Measurements from ENCODE around the gene PYGB.

PYGB gene

DNA sequence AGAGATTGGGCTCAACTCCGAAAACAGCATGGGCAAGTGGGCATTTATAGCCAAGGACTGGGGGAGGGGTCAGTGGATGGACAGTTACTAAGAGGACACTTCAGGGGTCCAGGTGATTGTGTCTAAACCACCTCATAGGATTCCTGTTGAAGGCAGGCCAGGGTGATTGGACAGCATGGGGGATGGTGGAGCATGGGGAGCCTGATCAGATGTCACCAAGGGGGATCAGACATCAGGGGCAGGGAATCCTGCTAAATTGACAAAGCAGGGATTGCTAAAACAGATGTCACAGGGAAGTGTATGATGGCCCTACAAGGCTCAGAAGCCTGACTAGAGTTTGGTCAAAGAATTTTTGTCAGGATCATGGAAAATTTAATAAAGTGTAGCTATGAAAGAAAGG is 2.4 kb upstream of the PYGB start:
- no peak overlapping the region for H3K4me3 ChIP-seq (ENCODE audit: control insufficient read depth, low read depth, low read length)
- TF ChIP-seq, protein P1, sequence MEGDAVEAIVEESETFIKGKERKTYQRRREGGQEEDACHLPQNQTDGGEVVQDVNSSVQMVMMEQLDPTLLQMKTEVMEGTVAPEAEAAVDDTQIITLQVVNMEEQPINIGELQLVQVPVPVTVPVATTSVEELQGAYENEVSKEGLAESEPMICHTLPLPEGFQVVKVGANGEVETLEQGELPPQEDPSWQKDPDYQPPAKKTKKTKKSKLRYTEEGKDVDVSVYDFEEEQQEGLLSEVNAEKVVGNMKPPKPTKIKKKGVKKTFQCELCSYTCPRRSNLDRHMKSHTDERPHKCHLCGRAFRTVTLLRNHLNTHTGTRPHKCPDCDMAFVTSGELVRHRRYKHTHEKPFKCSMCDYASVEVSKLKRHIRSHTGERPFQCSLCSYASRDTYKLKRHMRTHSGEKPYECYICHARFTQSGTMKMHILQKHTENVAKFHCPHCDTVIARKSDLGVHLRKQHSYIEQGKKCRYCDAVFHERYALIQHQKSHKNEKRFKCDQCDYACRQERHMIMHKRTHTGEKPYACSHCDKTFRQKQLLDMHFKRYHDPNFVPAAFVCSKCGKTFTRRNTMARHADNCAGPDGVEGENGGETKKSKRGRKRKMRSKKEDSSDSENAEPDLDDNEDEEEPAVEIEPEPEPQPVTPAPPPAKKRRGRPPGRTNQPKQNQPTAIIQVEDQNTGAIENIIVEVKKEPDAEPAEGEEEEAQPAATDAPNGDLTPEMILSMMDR (conservative IDR thresholded peaks at IDR 0.05; ENCODE audit: control insufficient read depth, insufficient read depth, low read depth, low read length): no peak

DNA sequence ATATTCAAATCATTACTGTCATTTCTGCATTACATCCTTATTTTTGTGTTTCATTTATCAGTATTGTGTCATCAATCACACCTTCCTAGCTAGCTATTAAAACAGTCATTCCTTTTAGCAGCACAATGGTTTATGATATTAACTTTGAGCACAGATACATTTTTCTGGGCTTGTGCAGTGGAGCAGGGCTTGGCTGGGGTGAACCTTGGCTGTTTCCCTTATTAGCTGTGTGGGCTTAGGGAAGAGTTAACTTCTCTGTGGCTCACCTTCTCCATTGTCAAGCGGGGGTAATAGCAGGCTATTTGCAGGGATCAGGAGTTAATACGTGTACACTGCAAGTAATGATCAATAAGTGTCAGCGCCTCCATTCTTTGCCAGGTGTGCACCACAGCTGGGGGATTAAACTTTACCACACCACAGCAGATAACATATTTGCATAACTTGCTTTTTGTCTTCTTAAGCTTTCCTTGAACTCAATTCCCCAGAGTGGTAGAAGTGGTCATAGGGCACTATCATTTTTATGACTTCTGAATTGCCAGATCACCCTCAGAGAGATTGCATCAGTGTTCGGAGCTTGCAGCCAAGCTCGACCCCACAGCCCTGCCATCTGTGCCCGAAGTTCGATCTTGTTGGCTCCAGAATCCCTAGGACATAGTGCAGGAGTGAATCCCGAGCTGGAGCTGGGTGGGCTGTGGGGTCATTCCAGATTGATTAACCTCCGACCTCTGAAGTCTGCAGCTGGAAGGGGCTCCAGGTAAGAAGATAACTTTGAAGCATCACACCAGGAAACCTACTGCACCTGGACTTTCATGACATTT is 1.5 kb upstream of the PYGB start:
- TF ChIP-seq, protein P1 (conservative IDR thresholded peaks at IDR 0.05; ENCODE audit: control insufficient read depth, insufficient read depth, low read depth, low read length): no peak
- peak overlapping the region; percentile 85 for H3K4me3 ChIP-seq (ENCODE audit: control insufficient read depth, low read depth, low read length)
- DNase-seq (ENCODE audit: low read depth): peak; percentile 73

More for the DNA sequence above, 2.4 kb upstream of the PYGB start:
- no peak for DNase-seq (ENCODE audit: low read depth)

DNA sequence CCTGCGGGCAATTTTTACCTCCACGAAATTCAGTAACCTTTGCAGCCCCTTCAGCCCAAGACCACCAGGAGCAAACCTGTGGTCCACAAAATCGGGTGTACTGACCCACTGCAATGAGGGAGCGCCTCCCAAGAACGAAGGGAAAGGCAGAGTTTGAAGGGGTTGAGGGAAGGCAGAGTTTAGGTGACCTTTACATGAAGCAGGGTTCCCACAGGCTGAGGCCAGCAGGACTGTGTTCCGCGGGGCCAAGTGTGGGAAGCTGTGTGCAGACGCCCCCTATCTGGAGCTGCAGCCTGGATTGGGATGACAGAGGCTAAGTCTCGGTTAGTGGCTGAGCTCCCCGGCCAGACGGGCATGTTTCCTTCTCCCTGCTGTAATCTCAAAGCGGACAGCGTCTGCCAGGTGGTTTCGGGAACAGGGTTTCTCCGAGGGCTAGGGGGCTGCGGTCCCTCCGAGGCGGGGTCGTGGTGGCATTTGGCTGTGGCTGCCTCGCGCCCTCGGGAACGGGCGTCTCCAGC is 826 bp upstream of the PYGB start:
- DNase-seq (ENCODE audit: low read depth): peak; percentile 69
- TF ChIP-seq, protein P1 (conservative IDR thresholded peaks at IDR 0.05; ENCODE audit: control insufficient read depth, insufficient read depth, low read depth, low read length): peak; percentile 42

DNA sequence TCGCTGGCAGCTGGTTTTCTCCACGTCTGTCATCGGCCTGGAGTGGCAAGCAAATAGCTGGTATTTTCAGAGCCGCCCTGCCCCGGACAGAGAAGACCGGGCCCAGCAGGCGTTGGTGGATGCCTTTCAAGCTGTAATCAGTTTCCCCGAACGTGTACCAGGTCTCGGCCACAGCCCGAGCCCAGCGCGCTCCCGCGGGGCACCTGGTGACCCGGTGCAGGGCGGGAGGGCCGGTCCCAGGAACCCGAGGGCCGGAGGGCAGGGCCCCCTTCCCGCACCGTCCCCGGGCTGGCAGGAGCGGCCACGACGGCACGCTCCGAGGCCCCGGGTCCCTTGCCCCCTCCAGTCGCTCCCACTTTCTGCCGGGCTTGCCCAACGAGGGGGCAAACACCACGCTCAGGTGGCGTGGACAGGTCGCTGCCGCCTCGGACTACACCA is 348 bp upstream of the PYGB start:
- peak overlapping the region; percentile 85 for H3K4me3 ChIP-seq (ENCODE audit: control insufficient read depth, low read depth, low read length)
- TF ChIP-seq, protein P1 (conservative IDR thresholded peaks at IDR 0.05; ENCODE audit: control insufficient read depth, insufficient read depth, low read depth, low read length): no peak
- no peak for DNase-seq (ENCODE audit: low read depth)

More for the DNA sequence above, 826 bp upstream of the PYGB start:
- H3K4me3 ChIP-seq (ENCODE audit: control insufficient read depth, low read depth, low read length): peak overlapping the region; percentile 85

DNA sequence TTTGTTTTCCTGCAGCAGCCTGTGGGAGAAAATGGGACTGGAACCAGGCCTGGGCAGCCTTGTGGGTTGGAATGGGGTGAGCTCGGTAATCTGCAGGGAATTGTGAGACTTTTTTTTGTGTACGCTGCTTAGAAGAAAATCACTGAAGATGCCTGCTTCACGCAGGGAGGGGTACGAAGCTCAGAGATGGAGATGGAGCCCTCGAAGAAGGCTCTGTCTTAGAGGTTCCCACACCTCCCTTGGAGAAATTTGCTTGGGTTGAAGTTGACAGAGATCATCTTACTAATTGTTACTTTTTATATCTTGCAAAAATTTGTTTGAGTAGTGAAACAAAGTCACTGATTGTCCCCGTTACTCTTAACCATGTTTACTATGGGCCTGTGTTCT is 894 bp downstream of the PYGB start:
- H3K4me3 ChIP-seq (ENCODE audit: control insufficient read depth, low read depth, low read length): peak overlapping the region; percentile 85
- peak; percentile 33 for DNase-seq (ENCODE audit: low read depth)
- TF ChIP-seq, protein P1 (conservative IDR thresholded peaks at IDR 0.05; ENCODE audit: control insufficient read depth, insufficient read depth, low read depth, low read length): no peak

DNA sequence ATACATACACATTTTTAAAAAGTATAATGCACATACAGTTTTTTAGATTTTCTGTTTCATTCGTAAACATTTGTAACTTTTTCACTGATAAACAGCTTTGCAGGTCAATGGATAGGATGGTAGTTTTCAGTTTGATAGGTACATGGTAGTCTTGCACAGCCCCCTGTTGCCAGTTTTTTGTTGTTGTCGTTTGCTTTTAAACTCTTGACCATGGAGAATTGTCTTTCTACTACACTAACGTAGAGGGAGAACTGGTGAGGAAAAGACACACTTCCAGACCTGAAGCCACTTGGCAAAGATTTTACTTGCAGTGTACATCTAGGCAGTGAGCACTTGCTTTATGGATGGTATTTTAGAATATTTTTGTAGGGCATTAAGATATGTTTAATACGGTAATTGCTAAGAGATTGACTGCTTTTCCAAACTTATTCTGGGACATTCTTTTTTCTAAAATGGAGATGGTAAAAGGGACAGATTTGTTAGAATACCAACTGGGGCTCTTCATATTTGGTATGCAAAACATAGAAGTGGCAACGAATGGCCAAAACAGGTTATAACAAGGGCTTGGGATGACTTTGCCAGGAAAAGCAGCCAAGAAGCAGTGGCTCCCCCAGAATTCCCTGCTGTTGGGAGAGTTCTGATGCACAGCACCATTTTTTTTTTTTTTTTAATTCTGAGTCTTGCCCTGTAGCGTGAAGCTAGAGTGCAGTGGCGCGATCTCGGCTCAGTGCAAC is 1.5 kb downstream of the PYGB start:
- DNase-seq (ENCODE audit: low read depth): peak; percentile 41
- TF ChIP-seq, protein P1 (conservative IDR thresholded peaks at IDR 0.05; ENCODE audit: control insufficient read depth, insufficient read depth, low read depth, low read length): peak; percentile 4
- H3K4me3 ChIP-seq (ENCODE audit: control insufficient read depth, low read depth, low read length): peak overlapping the region; percentile 85

Data from fibroblast of mammary gland (primary cell).